PC-3 (cell line): ENCODE measurements around the gene SLC25A19. TPM values are rescaled to one million over a fixed set of nuclear protein-coding genes. Genes with fewer than 3 reads are reported as not detected.

Experiments
- ATAC-seq: fragments of 200-7000 bp; cut with Tn5 transposase; 2 replicates; pipeline ENCODE4 v1.9.1; 2020; ENCODE audit warnings: mild to moderate bottlenecking, moderate library complexity
- BruUV-seq: library from RNA; stranded (reverse); fragments of 400-500 nt; replicated peaks from 2 replicates; lab custom pipeline; 2021; lab: Mats Ljungman, UMichigan
- CTCF ChIA-PET: fragments of 300-600 bp; sonication (Branson Sonifier 250); formaldehyde crosslinking; loops from one replicate; lab custom pipeline; 2022; ENCODE audit warnings: antibody characterized with exemption; lab: Charles Lee
- POLR2A ChIA-PET: fragments of 300-600 bp; sonication (Branson Sonifier 250); formaldehyde crosslinking; loops from one replicate; lab custom pipeline; 2022; ENCODE audit warnings: antibody characterized with exemption; ENCODE audit not compliant: unreplicated experiment; lab: Charles Lee
- DNase-seq: peaks from one replicate; pipeline ENCODE4 v3.0.0-alpha.2; 2015
- H2AFZ ChIP-seq: fragments of 300-600 bp; sonication (generic); 2 replicates; pipeline ENCODE4 v1.6.0; 2016; ENCODE audit warnings: antibody characterized with exemption, low read length
- H3F3A ChIP-seq: fragments of 300-600 bp; sonication (generic); one replicate; pipeline ENCODE4 v1.6.0; 2017; ENCODE audit warnings: antibody characterized with exemption, low read length, control low read depth, mild to moderate bottlenecking; ENCODE audit not compliant: unreplicated experiment
- H3K27ac ChIP-seq: fragments of 300-600 bp; sonication (generic); 2 replicates; pipeline ENCODE4 v1.5.1; 2016; ENCODE audit warnings: mild to moderate bottlenecking, low read length
- H3K27me3 ChIP-seq: fragments of 300-600 bp; sonication (generic); 2 replicates; pipeline ENCODE4 v1.6.1; 2016; ENCODE audit warnings: low read length, mixed read lengths
- H3K36me3 ChIP-seq: fragments of 300-600 bp; sonication (generic); 2 replicates; pipeline ENCODE4 v1.6.1; 2016; ENCODE audit warnings: low read depth, mixed run types, low read length, mixed read lengths
- H3K4me1 ChIP-seq: fragments of 300-600 bp; sonication (generic); 2 replicates; pipeline ENCODE4 v1.5.1; 2016; ENCODE audit warnings: low read length; ENCODE audit not compliant: insufficient read depth
- H3K4me2 ChIP-seq: fragments of 300-600 bp; sonication (generic); 2 replicates; pipeline ENCODE4 v1.6.0; 2016; ENCODE audit warnings: low read length
- H3K4me3 ChIP-seq: fragments of 300-600 bp; sonication (generic); 2 replicates; pipeline ENCODE4 v1.5.1; 2016; ENCODE audit warnings: mild to moderate bottlenecking, low read length, mixed read lengths
- H3K79me2 ChIP-seq: fragments of 300-600 bp; sonication (generic); 2 replicates; pipeline ENCODE4 v1.6.1; 2017; ENCODE audit warnings: low read length, mixed read lengths
- H3K9ac ChIP-seq: fragments of 300-600 bp; sonication (generic); 2 replicates; pipeline ENCODE4 v1.6.0; 2016; ENCODE audit warnings: mild to moderate bottlenecking, low read length
- H3K9me2 ChIP-seq: fragments of 300-600 bp; sonication (generic); replicated peaks from 2 replicates; pipeline ENCODE4 v1.6.1; 2016; ENCODE audit warnings: mixed run types, low read length, mixed read lengths
- H3K9me3 ChIP-seq: fragments of 300-600 bp; sonication (generic); 2 replicates; pipeline ENCODE4 v1.6.1; 2016; ENCODE audit warnings: low read length, mixed read lengths
- H4K20me1 ChIP-seq: fragments of 300-600 bp; sonication (generic); 2 replicates; pipeline ENCODE4 v1.6.1; 2016; ENCODE audit warnings: low read length, mixed read lengths
- EZH2 ChIP-seq: fragments of 300-600 bp; sonication (generic); IDR thresholded peaks from one replicate; pipeline ENCODE4 v1.6.1; 2017; ENCODE audit warnings: antibody characterized with exemption, mild to moderate bottlenecking, low read length; ENCODE audit not compliant: unreplicated experiment
- EZH2phosphoT487 ChIP-seq: fragments of 300-600 bp; sonication (generic); IDR thresholded peaks from 2 replicates; pipeline ENCODE4 v1.6.1; 2018; ENCODE audit warnings: mild to moderate bottlenecking, antibody characterized with exemption, low read length, borderline replicate concordance
- intact Hi-C: fragments of 100-400 bp; cut with micrococcal nuclease; formaldehyde crosslinking; loops from 2 replicates; pipeline ENCODE4 v1.9.0; 2023
- total RNA-seq: library from RNA; depleted of rRNA; stranded (reverse); fragments of >200 nt; gene quantifications from 2 replicates; pipeline ENCODE4 v1.2.3, GENCODE V29; 2014
- TF ChIP-seq, protein P1 (sequence below): fragments of 300-600 bp; sonication (generic); conservative IDR thresholded peaks from 2 replicates; pipeline ENCODE4 v1.5.1; 2017; ENCODE audit warnings: antibody characterized with exemption, low read depth, mild to moderate bottlenecking, low read length

SLC25A19 gene
- total RNA-seq, 1 experiment from 2014 or later, result 75.0 TPM

DNA sequence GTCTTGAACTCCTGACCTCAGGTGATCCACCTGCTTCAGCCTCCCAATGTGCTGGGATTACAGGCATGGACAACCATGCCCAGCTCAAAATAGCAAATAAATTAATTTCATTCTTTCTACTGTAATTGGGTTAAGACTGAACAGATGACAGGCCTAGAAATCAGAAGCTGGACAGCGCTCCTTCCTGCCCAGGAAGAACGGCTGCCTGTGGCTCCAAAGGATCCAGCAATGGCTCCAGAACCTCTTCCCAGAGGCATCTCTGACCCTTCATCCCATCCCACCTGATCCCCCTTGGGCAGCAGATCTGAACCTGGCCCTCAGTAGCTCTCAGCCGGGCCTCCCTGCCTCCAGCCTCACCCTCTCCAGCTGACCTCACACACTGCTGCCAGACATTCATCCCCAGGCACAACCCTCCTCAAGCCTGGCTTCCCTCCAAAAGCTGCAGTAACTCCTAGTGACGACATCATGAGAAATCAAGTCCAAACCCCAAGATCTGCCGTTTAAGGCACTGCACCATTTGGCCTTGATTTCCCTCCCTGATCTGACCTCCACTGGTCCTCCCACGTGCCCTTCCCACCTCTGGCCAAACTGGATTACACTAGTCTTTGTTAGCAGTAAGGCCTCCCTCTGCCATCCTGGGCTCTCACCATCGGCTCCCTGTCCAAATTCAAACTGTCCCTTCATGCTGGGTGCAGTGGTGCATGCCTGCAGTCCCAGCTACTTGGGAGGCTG is 15.1 kb downstream of the SLC25A19 start:
- Histone ChIP-seq H3K4me2 (no peak overlapping the region), H2AFZ (no peak overlapping the region), H3K36me3 (peaks cover 18% of the 10 kb centered on the region), H3F3A (peaks cover 4% of the 10 kb centered on the region), H3K9me3 (no peaks in the 10 kb centered on the region), H3K4me3 (no peak overlapping the region), H4K20me1 (no peaks in the 10 kb centered on the region), H3K27me3 (no peaks in the 10 kb centered on the region), H3K79me2 (peaks cover 17% of the 10 kb centered on the region), H3K27ac (no peak overlapping the region), H3K4me1 (peaks cover 18% of the 10 kb centered on the region), H3K9ac (no peak overlapping the region), H3K9me2 (no peaks in the 10 kb centered on the region)
- no TSS peak for BruUV-seq
- POLR2A ChIA-PET, result no interaction called here
- CTCF ChIA-PET, result no interaction called here
- TF ChIP-seq, protein P1, sequence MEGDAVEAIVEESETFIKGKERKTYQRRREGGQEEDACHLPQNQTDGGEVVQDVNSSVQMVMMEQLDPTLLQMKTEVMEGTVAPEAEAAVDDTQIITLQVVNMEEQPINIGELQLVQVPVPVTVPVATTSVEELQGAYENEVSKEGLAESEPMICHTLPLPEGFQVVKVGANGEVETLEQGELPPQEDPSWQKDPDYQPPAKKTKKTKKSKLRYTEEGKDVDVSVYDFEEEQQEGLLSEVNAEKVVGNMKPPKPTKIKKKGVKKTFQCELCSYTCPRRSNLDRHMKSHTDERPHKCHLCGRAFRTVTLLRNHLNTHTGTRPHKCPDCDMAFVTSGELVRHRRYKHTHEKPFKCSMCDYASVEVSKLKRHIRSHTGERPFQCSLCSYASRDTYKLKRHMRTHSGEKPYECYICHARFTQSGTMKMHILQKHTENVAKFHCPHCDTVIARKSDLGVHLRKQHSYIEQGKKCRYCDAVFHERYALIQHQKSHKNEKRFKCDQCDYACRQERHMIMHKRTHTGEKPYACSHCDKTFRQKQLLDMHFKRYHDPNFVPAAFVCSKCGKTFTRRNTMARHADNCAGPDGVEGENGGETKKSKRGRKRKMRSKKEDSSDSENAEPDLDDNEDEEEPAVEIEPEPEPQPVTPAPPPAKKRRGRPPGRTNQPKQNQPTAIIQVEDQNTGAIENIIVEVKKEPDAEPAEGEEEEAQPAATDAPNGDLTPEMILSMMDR, result no peak
- no peak for TF ChIP-seq EZH2
- no peak for TF ChIP-seq EZH2phosphoT487
- no peak for ATAC-seq
- peak; percentile 53 for DNase-seq
- intact Hi-C loops, result no loop called here

GRCh38 chr17:75272848-75273184 is 16.4 kb downstream of the SLC25A19 start:
- no TSS peak for BruUV-seq
- Histone ChIP-seq H3K4me3 (peak overlapping the region; percentile 73; the same call in 1 of the 2 replicates), H3K27me3 (no peaks in the 10 kb centered on the region), H4K20me1 (no peaks in the 10 kb centered on the region), H3K9me3 (no peaks in the 10 kb centered on the region), H3K27ac (no peak overlapping the region), H3K9me2 (no peaks in the 10 kb centered on the region), H3K79me2 (peaks cover 21% of the 10 kb centered on the region), H3K36me3 (peaks cover 11% of the 10 kb centered on the region), H3K4me1 (peaks cover 20% of the 10 kb centered on the region), H3F3A (peaks cover 4% of the 10 kb centered on the region), H2AFZ (no peak overlapping the region), H3K4me2 (peak overlapping the region; percentile 90), H3K9ac (no peak overlapping the region)
- ATAC-seq (no peak), DNase-seq (no peak)
- intact Hi-C loops, result no loop called here
- POLR2A ChIA-PET, result no interaction called here
- CTCF ChIA-PET, result interaction anchor here (0.6 to 1.0 kb wide), 3 partner anchors 17 to 243 kb away, joined by 3 to 9 read pairs (median 5); partner anchors contain the start of genes SLC25A19 and TSEN54
- TF ChIP-seq EZH2phosphoT487, result no peak
- no peak for TF ChIP-seq EZH2
- TF ChIP-seq, protein P1, result no peak
